ENCODE data around the gene HSD3B7.

The HSD3B7 gene

DNA sequence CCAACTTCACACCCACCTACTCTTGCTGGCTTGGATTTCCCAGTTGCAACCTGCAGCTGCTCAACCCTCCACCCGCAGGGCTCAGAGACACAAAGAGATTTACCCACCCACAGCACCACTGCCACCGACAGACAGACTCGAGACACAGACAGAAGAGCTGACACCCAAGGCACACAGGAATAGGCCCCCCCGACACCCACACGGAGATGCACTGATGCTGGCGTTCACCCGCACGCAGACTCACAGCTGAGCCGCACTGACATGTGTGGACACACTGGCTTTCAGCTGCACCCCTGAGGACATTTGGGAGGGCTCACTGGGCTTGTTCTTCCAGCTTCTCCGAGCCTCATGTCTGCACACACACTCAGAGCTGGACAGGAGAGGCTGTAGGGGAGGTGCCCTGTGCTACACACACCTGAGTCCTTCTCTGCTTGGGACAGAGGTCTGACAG is 17.3 kb downstream of the HSD3B7 start:
- no peaks in the 10 kb centered on the region for H3F3A ChIP-seq (ENCODE audit: insufficient read depth, low read length)
- H3K4me3 ChIP-seq (ENCODE audit: low read depth, low read length, poor library complexity, severe bottlenecking): no peak overlapping the region
- no peak overlapping the region for H3K9ac ChIP-seq (ENCODE audit: low read length)
- H3K9me3 ChIP-seq (ENCODE audit: low read length): no peaks in the 10 kb centered on the region
- no peak overlapping the region for H3K27ac ChIP-seq (ENCODE audit: low read depth, low read length, poor library complexity, severe bottlenecking)
- H3K9me2 ChIP-seq (ENCODE audit: low read depth, low read length): no peaks in the 10 kb centered on the region
- H3K79me2 ChIP-seq (ENCODE audit: insufficient read depth, low read length): no peaks in the 10 kb centered on the region
- H3K4me1 ChIP-seq (ENCODE audit: insufficient read depth, low read length, severe bottlenecking): peaks cover 3% of the 10 kb centered on the region
- H3K36me3 ChIP-seq (ENCODE audit: insufficient read depth, low read length): no peaks in the 10 kb centered on the region
- no peak overlapping the region for H3K4me2 ChIP-seq (ENCODE audit: low read length)
- no peaks in the 10 kb centered on the region for H4K20me1 ChIP-seq (ENCODE audit: insufficient read depth, low read length)
- 0 out of 2 replicates have a peak, but pooled peaks cover 6% of the 10 kb centered on the region for H3K27me3 ChIP-seq (ENCODE audit: insufficient read depth, low read length)
- TF ChIP-seq, protein P1, sequence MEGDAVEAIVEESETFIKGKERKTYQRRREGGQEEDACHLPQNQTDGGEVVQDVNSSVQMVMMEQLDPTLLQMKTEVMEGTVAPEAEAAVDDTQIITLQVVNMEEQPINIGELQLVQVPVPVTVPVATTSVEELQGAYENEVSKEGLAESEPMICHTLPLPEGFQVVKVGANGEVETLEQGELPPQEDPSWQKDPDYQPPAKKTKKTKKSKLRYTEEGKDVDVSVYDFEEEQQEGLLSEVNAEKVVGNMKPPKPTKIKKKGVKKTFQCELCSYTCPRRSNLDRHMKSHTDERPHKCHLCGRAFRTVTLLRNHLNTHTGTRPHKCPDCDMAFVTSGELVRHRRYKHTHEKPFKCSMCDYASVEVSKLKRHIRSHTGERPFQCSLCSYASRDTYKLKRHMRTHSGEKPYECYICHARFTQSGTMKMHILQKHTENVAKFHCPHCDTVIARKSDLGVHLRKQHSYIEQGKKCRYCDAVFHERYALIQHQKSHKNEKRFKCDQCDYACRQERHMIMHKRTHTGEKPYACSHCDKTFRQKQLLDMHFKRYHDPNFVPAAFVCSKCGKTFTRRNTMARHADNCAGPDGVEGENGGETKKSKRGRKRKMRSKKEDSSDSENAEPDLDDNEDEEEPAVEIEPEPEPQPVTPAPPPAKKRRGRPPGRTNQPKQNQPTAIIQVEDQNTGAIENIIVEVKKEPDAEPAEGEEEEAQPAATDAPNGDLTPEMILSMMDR (IDR thresholded peaks at IDR 0.05; ENCODE audit: low read length): no peak
- no peak for TF ChIP-seq EZH2 (IDR thresholded peaks at IDR 0.05; ENCODE audit: borderline replicate concordance, low read length)
- no peak overlapping the region for H2AFZ ChIP-seq (ENCODE audit: low read length)

DNA sequence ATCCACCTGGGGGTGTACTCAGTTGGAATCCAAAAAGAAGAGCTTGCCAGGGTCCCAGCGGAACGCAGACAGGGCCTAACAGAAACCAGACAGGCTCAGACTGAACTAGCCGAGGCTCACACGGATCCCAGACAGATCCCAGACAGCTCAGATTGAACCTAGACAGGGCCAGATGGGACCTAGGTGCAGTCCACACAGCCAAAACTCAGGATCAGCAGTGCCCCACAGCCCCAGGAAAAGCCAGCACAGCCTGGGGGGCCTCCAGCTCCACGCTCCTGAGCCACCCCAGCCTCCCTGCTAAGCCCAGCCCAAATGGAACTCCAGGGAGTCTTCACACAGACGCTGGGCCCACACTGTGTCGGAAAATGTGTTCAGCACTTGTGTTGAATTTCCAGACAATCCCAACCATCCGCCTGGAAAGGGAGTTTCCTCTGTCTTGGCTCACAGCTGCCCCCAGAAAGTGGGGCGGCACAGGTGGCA is 17.9 kb downstream of the HSD3B7 start:
- Histone ChIP-seq H4K20me1 (ENCODE audit: insufficient read depth, low read length) (no peaks in the 10 kb centered on the region), H3K4me2 (ENCODE audit: low read length) (no peak overlapping the region), H3K27me3 (ENCODE audit: insufficient read depth, low read length) (0 out of 2 replicates have a peak, but pooled peaks cover 6% of the 10 kb centered on the region), H3K4me1 (ENCODE audit: insufficient read depth, low read length, severe bottlenecking) (no peaks in the 10 kb centered on the region), H3K36me3 (ENCODE audit: insufficient read depth, low read length) (no peaks in the 10 kb centered on the region), H3K79me2 (ENCODE audit: insufficient read depth, low read length) (no peaks in the 10 kb centered on the region), H3F3A (ENCODE audit: insufficient read depth, low read length) (no peaks in the 10 kb centered on the region), H2AFZ (ENCODE audit: low read length) (no peak overlapping the region), H3K9ac (ENCODE audit: low read length) (no peak overlapping the region), H3K9me2 (ENCODE audit: low read depth, low read length) (no peaks in the 10 kb centered on the region), H3K4me3 (ENCODE audit: low read depth, low read length, poor library complexity, severe bottlenecking) (no peak overlapping the region), H3K27ac (ENCODE audit: low read depth, low read length, poor library complexity, severe bottlenecking) (no peak overlapping the region), H3K9me3 (ENCODE audit: low read length) (no peaks in the 10 kb centered on the region)
- TF ChIP-seq, protein P1 (IDR thresholded peaks at IDR 0.05; ENCODE audit: low read length): no peak
- TF ChIP-seq EZH2 (IDR thresholded peaks at IDR 0.05; ENCODE audit: borderline replicate concordance, low read length): no peak

DNA sequence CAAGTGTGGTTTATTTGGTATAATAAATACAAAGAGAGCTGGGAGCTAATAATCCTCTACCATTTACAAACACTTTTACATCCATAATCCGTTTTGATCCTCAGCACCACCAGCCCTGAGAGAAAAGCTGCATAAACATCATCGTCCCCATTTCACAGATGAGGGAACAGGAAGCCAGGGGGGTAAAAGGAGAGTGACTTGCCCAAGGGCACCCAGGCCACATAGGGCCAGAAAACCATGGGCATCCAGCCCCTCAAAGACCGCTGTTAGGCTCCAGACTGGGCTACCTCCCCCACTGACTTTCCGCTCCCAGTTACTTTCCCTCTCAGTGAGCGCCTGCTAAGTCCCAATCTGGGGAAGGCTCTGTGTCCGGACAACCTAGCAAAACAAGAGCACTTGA is 18.7 kb downstream of the HSD3B7 start:
- TF ChIP-seq, protein P1 (IDR thresholded peaks at IDR 0.05; ENCODE audit: low read length): no peak
- no peak for TF ChIP-seq EZH2 (IDR thresholded peaks at IDR 0.05; ENCODE audit: borderline replicate concordance, low read length)
- Histone ChIP-seq H2AFZ (ENCODE audit: low read length) (no peak overlapping the region), H3K27me3 (ENCODE audit: insufficient read depth, low read length) (0 out of 2 replicates have a peak, but pooled peaks cover 6% of the 10 kb centered on the region), H3K4me2 (ENCODE audit: low read length) (no peak overlapping the region), H3F3A (ENCODE audit: insufficient read depth, low read length) (no peaks in the 10 kb centered on the region), H3K4me1 (ENCODE audit: insufficient read depth, low read length, severe bottlenecking) (no peaks in the 10 kb centered on the region), H3K79me2 (ENCODE audit: insufficient read depth, low read length) (no peaks in the 10 kb centered on the region), H3K27ac (ENCODE audit: low read depth, low read length, poor library complexity, severe bottlenecking) (no peak overlapping the region), H3K9ac (ENCODE audit: low read length) (no peak overlapping the region), H3K36me3 (ENCODE audit: insufficient read depth, low read length) (no peaks in the 10 kb centered on the region), H4K20me1 (ENCODE audit: insufficient read depth, low read length) (no peaks in the 10 kb centered on the region), H3K4me3 (ENCODE audit: low read depth, low read length, poor library complexity, severe bottlenecking) (no peak overlapping the region), H3K9me3 (ENCODE audit: low read length) (no peaks in the 10 kb centered on the region), H3K9me2 (ENCODE audit: low read depth, low read length) (no peaks in the 10 kb centered on the region)
